Activated T-helper 2 cell treated with anti-CD3 and anti-CD28 coated beads, Interferon-gamma antibody, Interleukin-2, Interleukin-4, amounts not matched to agents 10 μg/mL and 5 μg/mL and 100 μg/mL, durations not matched to agents 14 hours and 24 hours and 36 hours (primary cell): ENCODE measurements around the gene HTRA1. TPM values are rescaled to one million over a fixed set of nuclear protein-coding genes. Genes with fewer than 3 reads are reported as not detected.
A peak's percentile ranks its signal among the peaks of the same experiment; 100 is the strongest.

Source experiments
- DNase-seq: peaks from one replicate; pipeline ENCODE4 v3.0.0; 2021; ENCODE audit warnings: low spot score
- H3K27ac Mint-ChIP-seq: one replicate; pipeline ENCODE4 v1.8.0; 2021; ENCODE audit warnings: mixed read lengths
- H3K27me3 Mint-ChIP-seq: one replicate; pipeline ENCODE4 v1.8.0; 2021; ENCODE audit warnings: low read depth, mixed read lengths
- H3K36me3 Mint-ChIP-seq: one replicate; pipeline ENCODE4 v1.8.0; 2021; ENCODE audit warnings: low read depth, mixed read lengths
- H3K4me1 Mint-ChIP-seq: one replicate; pipeline ENCODE4 v1.8.0; 2021; ENCODE audit warnings: low read depth, mixed read lengths
- H3K4me3 Mint-ChIP-seq: one replicate; pipeline ENCODE4 v1.8.0; 2021; ENCODE audit warnings: low read depth, mild to moderate bottlenecking, moderate library complexity, mixed read lengths
- H3K9me3 Mint-ChIP-seq: one replicate; pipeline ENCODE4 v1.8.0; 2021; ENCODE audit warnings: mixed read lengths
- intact Hi-C: fragments of 100-400 bp; cut with micrococcal nuclease; formaldehyde crosslinking; loops from one replicate; pipeline ENCODE4 v1.15.1; 2023
- total RNA-seq: library from RNA; stranded (reverse); gene quantifications from 2 replicates; pipeline ENCODE4 v1.2.3, GENCODE V29; 2022

The HTRA1 gene
- total RNA-seq, 1 donor from 2014 or later, result not detected

DNA sequence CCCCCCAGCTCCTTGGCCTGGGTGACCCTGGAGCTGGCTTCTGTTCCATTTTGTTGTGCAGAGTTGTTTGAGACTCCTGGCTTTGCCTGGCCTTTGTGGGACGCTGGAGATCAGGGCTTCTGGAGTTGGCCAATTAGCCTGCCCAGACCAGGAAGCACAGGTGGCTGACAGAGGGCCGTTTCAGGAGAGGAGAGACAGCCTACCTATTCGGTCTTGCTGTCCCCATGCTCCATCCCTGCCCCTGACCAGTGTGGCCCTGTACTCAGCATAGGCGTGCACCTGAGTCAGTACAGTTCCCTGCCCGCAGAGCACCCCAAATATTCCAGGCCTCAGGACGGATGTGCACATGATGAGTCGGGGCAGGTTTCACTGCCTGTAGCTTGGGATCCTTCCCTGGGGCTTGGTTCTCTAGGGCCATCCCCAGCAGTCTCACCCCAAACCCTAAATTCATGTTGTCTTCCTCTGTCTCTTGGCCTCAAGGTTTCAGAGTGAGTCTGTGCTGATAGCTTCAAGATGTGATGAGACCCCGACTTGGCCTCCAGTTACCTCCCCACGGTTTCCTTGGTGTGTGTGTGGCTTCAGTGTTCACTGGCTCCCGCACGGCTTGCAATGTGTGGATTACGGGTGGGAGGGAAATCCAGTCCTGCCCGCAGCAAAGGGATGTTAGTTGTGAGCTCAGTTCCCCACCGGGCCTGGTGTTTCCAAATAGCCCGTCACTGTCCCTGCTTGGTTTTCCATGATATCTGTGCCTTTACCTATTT, 44.7 kb downstream of the HTRA1 start:
- H3K27me3 Mint-ChIP-seq, result peaks cover 4% of the 10 kb centered on the region
- intact Hi-C loops, result no loop called here
- DNase-seq, result no peak
- H3K4me3 Mint-ChIP-seq, result no peak overlapping the region
- H3K27ac Mint-ChIP-seq, result no peak overlapping the region
- no peaks in the 10 kb centered on the region for H3K36me3 Mint-ChIP-seq
- no peaks in the 10 kb centered on the region for H3K4me1 Mint-ChIP-seq
- no peaks in the 10 kb centered on the region for H3K9me3 Mint-ChIP-seq

DNA sequence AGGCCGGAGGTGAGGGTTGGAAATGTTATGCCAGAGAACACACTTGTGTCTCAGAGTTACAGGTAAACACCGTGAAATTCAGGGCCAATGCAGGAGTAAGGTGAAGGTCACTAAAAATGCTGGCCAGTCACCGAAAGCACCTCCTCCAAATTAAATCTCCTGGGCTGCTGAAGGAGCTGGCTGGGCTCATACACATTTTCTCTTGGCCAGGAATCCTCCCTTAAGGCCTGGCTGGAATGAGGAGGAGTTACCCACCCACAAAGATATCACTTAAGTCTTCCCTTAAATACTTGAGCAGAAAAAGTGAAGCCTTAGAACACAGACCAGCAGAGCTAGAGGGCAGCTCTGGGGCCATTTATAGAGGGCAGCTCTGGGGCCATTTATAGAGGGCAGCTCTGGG, 46.3 kb downstream of the HTRA1 start:
- intact Hi-C loops, result no loop called here
- Mint-ChIP-seq H3K4me1 (no peaks in the 10 kb centered on the region), H3K36me3 (no peaks in the 10 kb centered on the region), H3K27me3 (no peaks in the 10 kb centered on the region), H3K27ac (no peak overlapping the region), H3K4me3 (no peak overlapping the region), H3K9me3 (no peaks in the 10 kb centered on the region)
- no peak for DNase-seq

DNA sequence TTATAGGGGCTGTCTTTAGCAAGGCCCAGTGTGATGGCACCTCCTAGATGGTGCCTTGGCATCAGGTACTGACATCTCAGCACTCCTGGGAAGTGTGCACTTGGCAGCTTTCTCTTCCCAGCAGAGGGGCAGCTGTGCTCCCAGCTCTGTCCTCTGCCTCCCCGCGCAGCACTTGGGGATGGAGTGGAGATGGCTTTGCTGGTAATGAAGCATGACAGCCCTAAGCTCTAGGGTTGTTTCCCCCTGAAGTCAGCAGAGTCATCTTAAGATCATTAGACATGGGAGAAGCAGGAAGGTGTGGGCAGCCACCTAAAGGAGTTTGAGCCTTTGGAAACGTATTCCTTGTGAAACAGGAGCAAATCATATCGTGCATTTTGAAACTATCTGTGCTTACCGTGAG, 46.7 kb downstream of the HTRA1 start:
- H3K4me1 Mint-ChIP-seq, result no peaks in the 10 kb centered on the region
- intact Hi-C loops, result no loop called here
- H3K4me3 Mint-ChIP-seq, result no peak overlapping the region

DNA sequence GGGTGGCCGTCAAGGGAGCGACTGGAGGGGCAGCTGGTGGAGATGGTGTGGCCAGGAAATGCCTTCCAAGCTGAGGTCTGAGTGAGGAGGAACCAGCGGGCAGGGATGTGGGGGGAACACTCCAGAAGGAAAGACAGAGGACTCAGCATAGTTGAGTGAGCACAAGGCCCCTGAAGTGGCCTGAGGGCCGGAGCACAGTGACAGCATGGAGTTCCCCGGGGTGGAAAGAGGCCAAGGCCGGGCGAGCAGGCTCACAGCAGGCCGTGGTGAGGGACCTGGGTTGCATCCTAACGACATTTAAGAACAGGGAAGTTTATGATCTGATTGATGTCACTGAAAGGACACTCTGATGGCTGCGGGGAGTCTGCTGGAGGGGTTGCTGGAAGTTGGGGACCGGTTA, 48.0 kb downstream of the HTRA1 start:
- H3K4me3 Mint-ChIP-seq, result no peak overlapping the region
- no peak for DNase-seq
- no peaks in the 10 kb centered on the region for H3K9me3 Mint-ChIP-seq
- H3K4me1 Mint-ChIP-seq, result peaks cover 2% of the 10 kb centered on the region
- no peaks in the 10 kb centered on the region for H3K27me3 Mint-ChIP-seq
- intact Hi-C loops, result no loop called here
- no peak overlapping the region for H3K27ac Mint-ChIP-seq
- no peaks in the 10 kb centered on the region for H3K36me3 Mint-ChIP-seq

More for the DNA sequence above, 46.7 kb downstream of the HTRA1 start:
- Mint-ChIP-seq H3K27ac (no peak overlapping the region), H3K9me3 (no peaks in the 10 kb centered on the region), H3K36me3 (no peaks in the 10 kb centered on the region), H3K27me3 (no peaks in the 10 kb centered on the region)
- no peak for DNase-seq

DNA sequence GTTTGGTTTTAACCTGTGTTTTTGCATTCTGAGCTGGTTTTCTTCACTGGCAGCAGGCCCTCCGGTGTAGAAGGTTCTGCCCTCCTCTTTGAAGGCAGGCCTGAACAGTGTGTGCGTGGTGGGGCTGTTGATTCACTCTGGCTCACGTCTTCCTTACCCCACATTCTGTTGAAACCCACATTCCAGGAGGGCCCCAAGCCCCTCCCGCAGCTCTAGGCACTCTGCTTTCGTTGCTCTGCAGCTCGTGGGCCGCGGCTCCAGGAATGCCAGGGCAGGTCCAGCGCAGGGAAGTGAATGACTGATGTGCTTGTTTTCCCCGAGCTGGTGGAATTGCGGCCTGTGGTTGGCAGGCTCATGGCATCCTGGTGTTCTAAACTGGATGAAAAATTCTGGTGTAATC, 49.0 kb downstream of the HTRA1 start:
- Mint-ChIP-seq H3K27ac (no peak overlapping the region), H3K4me3 (no peak overlapping the region), H3K4me1 (peaks cover 2% of the 10 kb centered on the region), H3K27me3 (peaks cover 1% of the 10 kb centered on the region), H3K9me3 (no peaks in the 10 kb centered on the region), H3K36me3 (no peaks in the 10 kb centered on the region)
- no peak for DNase-seq
- intact Hi-C loops, result loop anchor here (5.0 kb wide), 1 partner anchor 57 kb away; no protein-coding TSS in a partner anchor

DNA sequence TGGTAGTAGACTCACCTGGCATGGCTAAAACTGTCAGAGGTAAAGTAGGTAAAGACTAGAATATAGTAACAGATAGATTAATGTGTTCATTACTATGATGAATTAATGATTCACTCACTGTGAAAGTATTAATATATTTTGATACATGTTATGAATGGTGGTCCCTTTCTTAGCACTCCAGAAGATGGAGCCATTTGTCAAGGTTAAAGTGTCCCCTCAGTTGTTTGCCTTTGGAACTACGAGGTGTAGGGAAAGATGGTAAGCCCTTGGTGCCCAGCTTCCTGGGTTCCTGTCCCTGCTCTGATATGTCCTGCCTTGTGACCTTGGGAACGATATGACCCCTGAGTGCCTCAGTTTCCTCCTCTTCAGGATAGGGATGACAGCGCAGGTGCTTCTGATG, 49.4 kb downstream of the HTRA1 start:
- no peak overlapping the region for H3K27ac Mint-ChIP-seq
- H3K9me3 Mint-ChIP-seq, result no peaks in the 10 kb centered on the region
- peaks cover 3% of the 10 kb centered on the region for H3K4me1 Mint-ChIP-seq
- no peak for DNase-seq
- H3K27me3 Mint-ChIP-seq, result peaks cover 1% of the 10 kb centered on the region
- H3K4me3 Mint-ChIP-seq, result no peak overlapping the region
- H3K36me3 Mint-ChIP-seq, result no peaks in the 10 kb centered on the region
- intact Hi-C loops, result loop anchor here (5.0 kb wide), 1 partner anchor 57 kb away; no protein-coding TSS in a partner anchor

DNA sequence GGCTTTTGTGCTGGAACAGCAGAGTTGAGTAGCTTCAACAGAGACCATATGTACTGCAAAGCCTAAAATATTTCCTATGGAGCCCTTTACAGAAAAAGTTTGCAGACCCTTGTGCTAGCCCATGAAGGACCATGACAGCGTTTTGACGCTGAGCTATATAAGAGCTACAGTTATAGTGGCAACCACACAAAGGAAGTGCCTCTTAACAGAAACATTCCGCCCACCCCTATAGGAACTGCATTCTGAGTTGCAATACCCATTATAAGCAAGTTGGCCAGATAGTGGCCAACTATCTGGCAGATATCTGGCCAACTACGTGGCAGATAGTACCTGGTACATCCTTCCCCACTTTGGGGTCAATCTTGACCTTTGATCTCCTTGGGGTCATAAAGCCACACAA, 51.7 kb downstream of the HTRA1 start:
- DNase-seq, result no peak
- H3K4me3 Mint-ChIP-seq, result no peak overlapping the region
- H3K36me3 Mint-ChIP-seq, result no peaks in the 10 kb centered on the region
- H3K27ac Mint-ChIP-seq, result no peak overlapping the region
- peaks cover 14% of the 10 kb centered on the region for H3K4me1 Mint-ChIP-seq
- H3K9me3 Mint-ChIP-seq, result no peaks in the 10 kb centered on the region
- intact Hi-C loops, result loop anchor here (5.0 kb wide), 1 partner anchor 54 kb away; no protein-coding TSS in a partner anchor
- peaks cover 1% of the 10 kb centered on the region for H3K27me3 Mint-ChIP-seq

DNA sequence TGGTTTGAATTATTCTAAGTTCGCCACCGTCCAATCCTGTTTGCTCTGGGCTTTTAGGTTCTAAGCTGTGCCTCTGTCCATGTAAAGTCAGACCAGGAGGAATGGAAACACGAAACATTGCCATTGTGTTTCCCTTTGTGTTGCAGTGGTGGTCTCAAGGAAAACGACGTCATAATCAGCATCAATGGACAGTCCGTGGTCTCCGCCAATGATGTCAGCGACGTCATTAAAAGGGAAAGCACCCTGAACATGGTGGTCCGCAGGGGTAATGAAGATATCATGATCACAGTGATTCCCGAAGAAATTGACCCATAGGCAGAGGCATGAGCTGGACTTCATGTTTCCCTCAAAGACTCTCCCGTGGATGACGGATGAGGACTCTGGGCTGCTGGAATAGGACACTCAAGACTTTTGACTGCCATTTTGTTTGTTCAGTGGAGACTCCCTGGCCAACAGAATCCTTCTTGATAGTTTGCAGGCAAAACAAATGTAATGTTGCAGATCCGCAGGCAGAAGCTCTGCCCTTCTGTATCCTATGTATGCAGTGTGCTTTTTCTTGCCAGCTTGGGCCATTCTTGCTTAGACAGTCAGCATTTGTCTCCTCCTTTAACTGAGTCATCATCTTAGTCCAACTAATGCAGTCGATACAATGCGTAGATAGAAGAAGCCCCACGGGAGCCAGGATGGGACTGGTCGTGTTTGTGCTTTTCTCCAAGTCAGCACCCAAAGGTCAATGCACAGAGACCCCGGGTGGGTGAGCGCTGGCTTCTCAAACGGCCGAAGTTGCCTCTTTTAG, 52.9 kb downstream of the HTRA1 start:
- H3K4me3 Mint-ChIP-seq, result no peak overlapping the region
- intact Hi-C loops, result loop anchor here (5.0 kb wide), 1 partner anchor 53 kb away; no protein-coding TSS in a partner anchor
- DNase-seq, result no peak
- H3K4me1 Mint-ChIP-seq, result peaks cover 14% of the 10 kb centered on the region
- H3K9me3 Mint-ChIP-seq, result no peaks in the 10 kb centered on the region
- peaks cover 5% of the 10 kb centered on the region for H3K27me3 Mint-ChIP-seq
- no peak overlapping the region for H3K27ac Mint-ChIP-seq
- H3K36me3 Mint-ChIP-seq, result no peaks in the 10 kb centered on the region

DNA sequence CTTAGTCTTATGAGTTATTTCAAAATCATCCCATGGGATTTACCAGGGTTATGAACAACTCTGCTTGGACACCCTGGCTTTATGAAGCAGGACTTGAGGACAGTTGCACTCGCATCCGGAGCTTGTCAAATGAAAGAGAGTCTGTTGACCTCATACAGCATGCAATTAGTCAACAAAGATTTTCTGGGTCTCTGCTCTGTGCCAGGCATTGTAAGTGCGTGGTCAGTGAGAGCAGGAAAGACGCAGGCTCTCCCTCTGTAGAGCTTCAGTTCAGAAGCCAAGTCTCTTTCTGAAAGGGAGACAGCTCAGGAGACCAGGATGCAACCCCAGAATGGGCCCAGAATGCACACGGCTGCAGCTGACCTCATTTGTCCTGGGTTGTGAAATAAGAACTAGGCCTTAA, 53.7 kb downstream of the HTRA1 start:
- intact Hi-C loops, result no loop called here
- Mint-ChIP-seq H3K4me1 (peaks cover 14% of the 10 kb centered on the region), H3K9me3 (no peaks in the 10 kb centered on the region), H3K4me3 (no peak overlapping the region), H3K27ac (no peak overlapping the region), H3K36me3 (no peaks in the 10 kb centered on the region), H3K27me3 (peaks cover 5% of the 10 kb centered on the region)
- DNase-seq, result no peak

DNA sequence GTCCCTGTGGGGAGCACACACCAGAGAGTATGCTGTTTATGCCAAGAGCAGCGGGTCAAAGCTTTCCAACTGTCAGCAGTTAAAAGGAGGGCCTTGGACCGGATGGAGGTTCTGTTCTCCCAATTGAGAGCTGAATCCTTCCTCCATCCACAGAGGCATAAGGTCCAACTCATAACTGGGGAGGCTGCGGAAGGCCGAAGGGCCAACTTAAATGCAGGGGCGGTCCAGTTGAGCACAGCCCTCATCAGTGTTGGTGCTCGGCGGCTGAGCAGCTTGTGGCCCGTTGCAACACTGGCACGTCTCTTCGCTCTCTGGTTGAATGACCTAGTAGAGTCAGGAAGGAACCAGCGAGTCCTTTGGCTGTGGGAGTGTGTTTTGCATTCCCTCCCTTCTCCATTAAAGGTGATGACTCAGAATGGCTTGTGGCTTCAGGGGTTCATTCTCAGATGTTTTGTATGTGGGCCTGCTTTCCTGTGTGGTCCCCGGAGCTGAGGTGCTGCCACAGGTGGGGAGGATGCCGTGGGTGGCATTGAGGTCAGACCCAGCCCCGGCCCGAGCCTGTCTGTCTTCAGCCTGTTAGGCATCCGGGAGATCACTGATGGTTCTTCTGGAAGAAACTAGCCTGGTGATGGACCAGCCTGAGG, 54.4 kb downstream of the HTRA1 start:
- Mint-ChIP-seq H3K9me3 (no peaks in the 10 kb centered on the region), H3K27ac (no peak overlapping the region), H3K36me3 (no peaks in the 10 kb centered on the region), H3K4me3 (no peak overlapping the region), H3K4me1 (peaks cover 14% of the 10 kb centered on the region), H3K27me3 (peaks cover 5% of the 10 kb centered on the region)
- peak; percentile 21 for DNase-seq
- intact Hi-C loops, result no loop called here

DNA sequence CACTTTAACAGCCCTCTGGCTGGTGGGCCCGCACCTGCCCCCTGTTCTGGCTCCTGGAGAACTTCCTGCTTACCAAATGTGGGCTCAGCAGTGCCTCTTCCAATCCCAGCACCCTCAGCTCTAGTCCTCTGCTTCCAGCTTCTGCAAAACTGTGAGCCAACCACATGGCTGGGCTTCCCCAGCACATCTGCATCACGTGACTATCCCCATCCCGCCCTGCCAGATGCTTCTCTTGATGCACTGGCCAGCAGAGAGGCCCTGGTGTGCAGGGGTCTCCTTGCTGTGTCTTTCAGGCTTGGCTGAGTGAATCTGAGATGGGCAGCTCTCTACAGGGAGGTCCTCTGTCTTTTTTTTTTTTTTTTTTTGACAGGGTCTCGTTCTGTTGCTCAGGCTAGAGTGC, 55.4 kb downstream of the HTRA1 start:
- no peak for DNase-seq
- Mint-ChIP-seq H3K4me3 (no peak overlapping the region), H3K27me3 (peaks cover 5% of the 10 kb centered on the region), H3K36me3 (no peaks in the 10 kb centered on the region), H3K9me3 (no peaks in the 10 kb centered on the region), H3K4me1 (peaks cover 14% of the 10 kb centered on the region), H3K27ac (no peak overlapping the region)
- intact Hi-C loops, result no loop called here

DNA sequence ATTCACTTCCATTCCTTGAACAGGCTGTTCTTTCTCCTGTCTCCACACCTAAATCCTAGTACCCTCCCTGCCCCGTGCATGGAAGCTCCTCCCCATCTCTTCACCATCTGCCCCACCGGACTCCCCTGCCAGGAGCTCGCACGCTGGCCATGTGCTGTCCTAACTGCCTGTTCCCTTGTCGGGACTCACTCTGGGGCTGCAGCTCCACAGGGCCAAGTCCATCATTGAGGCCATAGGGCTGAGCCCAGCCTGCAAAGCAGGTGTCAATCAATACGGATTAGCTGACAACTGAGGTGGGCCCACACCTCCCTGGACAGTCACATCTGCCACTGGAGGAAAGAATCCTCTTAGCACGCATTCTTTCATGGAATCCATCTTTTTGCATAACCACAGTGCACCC, 57.8 kb downstream of the HTRA1 start:
- Mint-ChIP-seq H3K27me3 (peaks cover 15% of the 10 kb centered on the region), H3K4me1 (peaks cover 13% of the 10 kb centered on the region), H3K36me3 (no peaks in the 10 kb centered on the region), H3K4me3 (no peak overlapping the region), H3K27ac (no peak overlapping the region), H3K9me3 (no peaks in the 10 kb centered on the region)
- DNase-seq, result no peak
- intact Hi-C loops, result no loop called here

DNA sequence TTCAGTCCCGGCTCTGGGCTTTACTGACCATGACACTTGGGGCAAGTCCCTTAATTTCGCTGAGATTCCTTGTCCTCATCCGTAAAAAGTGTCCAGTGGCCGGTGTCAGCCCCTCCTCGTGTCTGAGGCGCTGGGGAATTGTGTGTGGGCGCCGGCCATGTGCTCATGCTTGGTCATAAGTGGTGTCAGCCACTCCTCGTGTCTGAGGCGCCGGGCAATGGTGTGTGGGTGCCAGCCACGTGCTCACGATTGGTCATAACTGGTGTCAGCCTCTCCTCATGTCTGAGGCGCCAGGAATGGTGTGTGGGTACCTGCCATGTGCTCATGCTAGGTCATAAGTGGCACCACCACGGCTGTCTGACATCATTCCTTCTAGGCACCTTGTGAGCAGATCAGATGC, 58.5 kb downstream of the HTRA1 start:
- no peak for DNase-seq
- intact Hi-C loops, result no loop called here
- peaks cover 17% of the 10 kb centered on the region for H3K27me3 Mint-ChIP-seq
- no peak overlapping the region for H3K4me3 Mint-ChIP-seq
- H3K9me3 Mint-ChIP-seq, result no peaks in the 10 kb centered on the region
- no peaks in the 10 kb centered on the region for H3K36me3 Mint-ChIP-seq
- H3K4me1 Mint-ChIP-seq, result peaks cover 13% of the 10 kb centered on the region
- H3K27ac Mint-ChIP-seq, result no peak overlapping the region
